Chondrocyte (in vitro differentiated cells): ENCODE data around the gene TOP2B. TPM values are rescaled to one million over a fixed set of nuclear protein-coding genes. Genes with fewer than 3 reads are reported as not detected.

Experiments
- DNase-seq: peaks from one replicate; pipeline ENCODE4 v3.0.0; 2021; ENCODE audit warnings: mixed read lengths, low spot score
- H3K27ac Mint-ChIP-seq: one replicate; pipeline ENCODE4 v1.8.0; 2021; ENCODE audit warnings: mild to moderate bottlenecking, moderate library complexity, mixed read lengths; ENCODE audit not compliant: unreplicated experiment
- H3K27me3 Mint-ChIP-seq: 2 replicates; pipeline ENCODE4 v1.8.0; 2021; ENCODE audit warnings: low read depth, mixed read lengths
- H3K36me3 Mint-ChIP-seq: 2 replicates; pipeline ENCODE4 v1.8.0; 2021; ENCODE audit warnings: low read depth, mixed read lengths
- H3K4me1 Mint-ChIP-seq: 2 replicates; pipeline ENCODE4 v1.8.0; 2021; ENCODE audit warnings: low read depth, mild to moderate bottlenecking, mixed read lengths
- H3K4me3 Mint-ChIP-seq: one replicate; pipeline ENCODE4 v1.8.0; 2021; ENCODE audit warnings: mild to moderate bottlenecking, moderate library complexity, mixed read lengths; ENCODE audit not compliant: unreplicated experiment
- H3K9me3 Mint-ChIP-seq: 2 replicates; pipeline ENCODE4 v1.8.0; 2021; ENCODE audit warnings: low read depth, mixed read lengths
- CTCF ChIP-seq: fragments of 200-600 bp; sonication (generic); IDR thresholded peaks from 2 replicates; pipeline ENCODE4 v1.5.0; 2021; ENCODE audit warnings: antibody characterized with exemption, mild to moderate bottlenecking, moderate library complexity
- total RNA-seq: library from RNA; stranded (reverse); gene quantifications from 3 replicates; pipeline ENCODE4 v1.2.1, GENCODE V29; 2021

The TOP2B gene
- total RNA-seq, 1 donor from 2014 or later: 80.9 TPM

DNA sequence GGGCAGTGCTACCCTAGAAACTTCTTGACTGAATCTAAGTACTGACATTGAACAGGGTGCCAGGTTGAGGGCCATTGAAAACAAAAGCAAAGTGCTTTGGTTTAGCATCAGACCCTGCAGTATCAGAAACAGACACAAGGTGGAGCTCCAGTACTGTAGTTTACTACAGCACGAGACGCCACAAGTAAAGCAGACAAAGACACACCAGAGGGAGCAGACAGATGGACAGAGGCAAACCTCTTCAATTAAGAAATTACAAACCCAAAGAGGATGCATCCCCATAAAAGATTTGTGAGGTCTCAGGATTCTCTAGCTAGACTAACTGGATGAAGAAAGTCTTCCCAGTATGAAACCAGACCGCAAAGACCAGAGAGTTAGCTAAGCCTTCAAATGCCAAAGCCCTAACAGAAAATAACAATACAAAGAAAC, 16.6 kb downstream of the TOP2B start:
- peak; percentile 96 for TF ChIP-seq CTCF
- Mint-ChIP-seq H3K4me1 (peaks cover 32% of the 10 kb centered on the region), H3K9me3 (peaks cover 13% of the 10 kb centered on the region), H3K4me3 (no peak overlapping the region), H3K36me3 (peaks cover 14% of the 10 kb centered on the region), H3K27ac (no peak overlapping the region), H3K27me3 (no peaks in the 10 kb centered on the region)
- DNase-seq: no peak

DNA sequence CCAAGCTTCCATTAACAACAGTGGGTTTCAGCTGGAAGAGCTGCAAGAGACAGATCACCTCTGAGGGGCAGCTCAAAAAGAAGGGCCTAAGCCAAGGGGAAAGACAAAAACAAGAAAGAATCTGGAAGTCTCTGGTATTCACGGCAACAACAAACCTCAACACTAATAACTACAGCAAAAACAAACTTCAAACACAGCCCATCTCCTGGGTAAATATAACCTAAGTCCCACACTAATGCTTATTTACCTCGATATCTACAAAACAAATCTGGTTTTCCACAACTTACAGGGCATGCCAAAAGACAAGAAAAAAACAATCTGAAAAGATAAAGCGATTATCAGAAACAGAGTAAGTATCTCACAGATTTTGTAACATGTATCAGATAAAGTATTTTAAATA, 29.7 kb downstream of the TOP2B start:
- H3K4me3 Mint-ChIP-seq: no peak overlapping the region
- H3K27ac Mint-ChIP-seq: no peak overlapping the region
- TF ChIP-seq CTCF: no peak
- DNase-seq: no peak
- H3K27me3 Mint-ChIP-seq: no peaks in the 10 kb centered on the region
- H3K4me1 Mint-ChIP-seq: peaks cover 37% of the 10 kb centered on the region
- H3K9me3 Mint-ChIP-seq: no peaks in the 10 kb centered on the region
- peaks cover 20% of the 10 kb centered on the region for H3K36me3 Mint-ChIP-seq

DNA sequence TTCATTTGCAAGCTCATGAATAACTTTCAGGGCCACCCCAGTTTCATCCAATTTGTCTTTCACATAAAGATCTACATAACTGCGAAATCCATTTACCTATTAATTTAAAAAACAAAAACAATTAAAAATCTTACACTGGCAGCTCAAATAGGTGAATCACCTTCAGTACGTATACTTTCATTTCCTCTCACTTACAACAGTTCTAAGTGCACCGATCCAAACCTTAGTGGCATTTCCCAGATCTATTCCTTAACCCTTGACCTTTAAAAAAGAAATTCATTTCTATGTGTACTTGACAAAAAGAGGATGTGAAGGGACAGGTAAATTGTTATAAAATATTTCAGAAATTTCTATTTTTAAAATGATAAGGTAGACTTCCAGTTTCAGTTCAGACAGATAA, 30.8 kb downstream of the TOP2B start:
- no peak for TF ChIP-seq CTCF
- Mint-ChIP-seq H3K27ac (no peak overlapping the region), H3K4me3 (no peak overlapping the region), H3K27me3 (no peaks in the 10 kb centered on the region), H3K4me1 (peaks cover 37% of the 10 kb centered on the region), H3K9me3 (no peaks in the 10 kb centered on the region), H3K36me3 (peaks cover 24% of the 10 kb centered on the region)
- DNase-seq: no peak

DNA sequence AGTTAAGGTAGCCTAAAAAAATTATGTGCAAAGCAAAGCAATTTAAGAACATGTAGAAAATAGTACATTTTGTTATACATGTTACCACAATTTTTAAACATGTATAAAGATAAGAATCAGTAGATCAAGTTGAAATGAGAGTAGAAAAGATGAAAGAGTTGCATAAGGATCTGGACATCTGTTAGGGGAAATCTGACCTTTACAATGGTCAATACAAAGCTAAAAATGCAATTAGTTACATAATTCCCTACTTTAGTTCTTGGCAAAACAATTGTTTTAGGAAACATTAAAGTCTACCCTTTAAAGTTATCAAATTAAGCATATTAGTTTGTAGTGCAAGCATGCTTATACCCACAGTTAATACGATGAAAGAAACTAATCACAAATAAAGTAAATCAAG, 32.7 kb downstream of the TOP2B start:
- Mint-ChIP-seq H3K9me3 (no peaks in the 10 kb centered on the region), H3K4me3 (no peak overlapping the region), H3K27me3 (no peaks in the 10 kb centered on the region), H3K4me1 (peaks cover 23% of the 10 kb centered on the region), H3K36me3 (peaks cover 28% of the 10 kb centered on the region), H3K27ac (no peak overlapping the region)
- no peak for DNase-seq
- no peak for TF ChIP-seq CTCF

- no peak for TF ChIP-seq CTCF
- H3K27ac Mint-ChIP-seq: no peak overlapping the region
- H3K27me3 Mint-ChIP-seq: no peaks in the 10 kb centered on the region
- no peak overlapping the region for H3K4me3 Mint-ChIP-seq
- no peaks in the 10 kb centered on the region for H3K9me3 Mint-ChIP-seq
- H3K36me3 Mint-ChIP-seq: peaks cover 39% of the 10 kb centered on the region
- peaks cover 8% of the 10 kb centered on the region for H3K4me1 Mint-ChIP-seq
- DNase-seq: no peak
Measured at GRCh38 chr3:25621087-25621486, 43.6 kb downstream of the TOP2B start.
